ENCODE results near the gene FANCC.

GRCh38 chr9:95261890-95262289 is 55.6 kb downstream of the FANCC start:
- TF ChIP-seq CTCF (IDR thresholded peaks at IDR 0.05) (no peak), POLR2A (IDR thresholded peaks at IDR 0.05) (no peak)
